GM10266 (cell line): ENCODE results near the gene JAZF1.
"Not testable (repeated sequence)": the region's sequence is repeated elsewhere in the genome, so short reads cannot be mapped to it uniquely, and the experiment has no call there.

Experiments
- DNase-seq: peaks from one replicate; pipeline ENCODE4 v3.0.0; 2012; ENCODE audit errors: extremely low spot score
- CTCF ChIP-seq: IDR thresholded peaks from 2 replicates; pipeline ENCODE4 v1.5.1; 2012; ENCODE audit warnings: mild to moderate bottlenecking, low read depth; ENCODE audit not compliant: control insufficient read depth, insufficient read depth; ENCODE audit errors: missing control alignments

Gene JAZF1

GRCh38 chr7:27868131-27868550, 312.5 kb downstream of the JAZF1 start:
- DNase-seq: no peak
- TF ChIP-seq CTCF: no peak

- no peak for DNase-seq
- TF ChIP-seq CTCF: no peak
Measured at GRCh38 chr7:27866828-27867672, 313.5 kb downstream of the JAZF1 start.

DNA sequence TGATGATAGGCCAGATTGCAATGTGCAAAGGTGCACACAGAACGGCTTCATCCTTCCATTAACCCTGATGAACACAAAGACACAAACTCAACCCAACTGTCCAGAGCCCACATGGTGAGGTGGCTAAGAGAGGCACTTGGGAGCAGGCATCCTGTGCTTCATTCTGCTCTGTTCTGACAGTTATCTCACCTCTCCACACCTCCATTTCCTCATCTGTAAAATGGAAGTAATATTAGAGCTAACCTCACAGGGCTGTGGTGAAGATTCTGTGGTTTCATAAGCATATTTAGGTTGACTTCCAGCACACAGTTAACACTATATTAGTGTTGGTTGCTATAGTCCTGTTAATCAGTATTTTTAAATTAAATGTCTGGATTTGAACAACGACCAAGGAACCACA, 314.3 kb downstream of the JAZF1 start:
- TF ChIP-seq CTCF: no peak
- DNase-seq: no peak

DNA sequence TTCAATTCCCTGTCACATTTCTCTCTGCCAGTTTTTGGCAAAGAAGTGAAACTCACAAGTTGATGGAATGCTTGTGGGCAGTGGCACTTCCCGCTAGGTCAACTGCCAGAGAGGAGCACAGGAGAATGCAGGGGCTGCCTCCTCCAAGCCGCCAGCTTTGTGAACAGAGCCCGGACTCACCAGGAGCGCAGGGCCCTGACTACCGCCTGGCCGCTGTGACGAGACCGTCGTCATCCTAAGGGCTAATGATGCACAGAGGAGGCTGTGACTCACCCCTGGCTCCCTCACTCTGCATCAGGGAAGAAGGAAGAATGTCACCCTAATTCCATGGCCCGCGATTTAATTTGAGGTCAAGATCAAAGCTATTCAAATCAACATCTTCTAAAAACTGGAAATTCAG, 316.7 kb downstream of the JAZF1 start:
- no peak for TF ChIP-seq CTCF
- DNase-seq: no peak

GRCh38 chr7:27861747-27862146, 318.8 kb downstream of the JAZF1 start:
- TF ChIP-seq CTCF: no peak
- DNase-seq: no peak

DNA sequence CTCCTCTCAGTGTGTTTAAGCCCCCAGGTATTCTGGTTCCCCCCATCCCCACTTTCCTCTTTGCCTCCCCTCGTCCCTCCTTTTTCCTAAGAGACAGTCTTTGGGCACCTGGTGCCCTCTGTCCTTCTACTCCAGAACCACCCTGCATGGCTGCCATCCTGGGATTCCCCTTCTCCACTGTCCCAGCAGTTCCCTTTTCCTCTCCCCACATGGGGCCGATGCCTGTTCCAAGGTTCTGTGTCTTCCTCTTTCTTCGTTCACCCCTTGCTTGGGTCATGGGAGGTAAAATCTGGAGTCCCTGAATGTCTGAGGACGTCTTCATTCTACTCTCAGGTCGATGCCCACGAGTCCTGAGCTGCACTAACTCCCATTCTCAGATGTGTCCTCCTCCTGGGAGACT, 319.8 kb downstream of the JAZF1 start:
- DNase-seq: no peak
- TF ChIP-seq CTCF: no peak

GRCh38 chr7:27856703-27857485, 323.7 kb downstream of the JAZF1 start:
- DNase-seq: not testable (repeated sequence)
